Measurements from ENCODE around the gene TLR7.

TLR7 gene

DNA sequence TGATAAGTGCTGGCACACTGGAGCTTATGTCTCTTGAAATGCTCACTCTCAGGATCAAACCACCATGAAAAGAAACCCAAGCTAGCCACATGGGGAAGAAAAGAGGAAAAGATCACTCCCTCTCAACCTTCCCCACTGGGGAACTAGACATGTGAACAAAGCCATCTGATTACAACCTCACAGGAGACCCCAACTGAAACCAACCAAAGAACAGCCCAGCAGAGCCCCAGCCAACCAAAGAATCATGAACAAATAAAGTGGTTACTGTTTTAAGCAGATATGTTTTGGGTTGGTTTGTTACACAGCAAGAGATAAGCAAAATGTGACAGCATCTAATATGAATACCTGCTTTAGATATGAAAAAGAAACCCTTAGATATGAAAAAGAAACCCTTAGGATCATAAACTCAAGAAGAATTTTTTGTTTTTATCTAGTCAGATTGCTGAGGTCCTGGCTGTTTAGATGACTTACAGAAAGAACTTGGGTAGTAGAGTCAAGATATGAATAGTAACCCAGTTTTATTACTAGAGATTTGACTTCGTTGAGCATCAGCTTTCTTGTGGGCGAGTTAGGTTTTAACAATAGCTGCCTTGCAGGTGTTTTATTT lies 23.7 kb upstream of the TLR7 start:
- ChIA-PET POLR2A (ENCODE audit: low non-redundant PET) (no interaction called here), CTCF (no interaction called here)
- no peak overlapping the region for H3K27ac ChIP-seq
- DNase-seq (ENCODE audit: low spot score), result no peak
- TF ChIP-seq, protein P1, sequence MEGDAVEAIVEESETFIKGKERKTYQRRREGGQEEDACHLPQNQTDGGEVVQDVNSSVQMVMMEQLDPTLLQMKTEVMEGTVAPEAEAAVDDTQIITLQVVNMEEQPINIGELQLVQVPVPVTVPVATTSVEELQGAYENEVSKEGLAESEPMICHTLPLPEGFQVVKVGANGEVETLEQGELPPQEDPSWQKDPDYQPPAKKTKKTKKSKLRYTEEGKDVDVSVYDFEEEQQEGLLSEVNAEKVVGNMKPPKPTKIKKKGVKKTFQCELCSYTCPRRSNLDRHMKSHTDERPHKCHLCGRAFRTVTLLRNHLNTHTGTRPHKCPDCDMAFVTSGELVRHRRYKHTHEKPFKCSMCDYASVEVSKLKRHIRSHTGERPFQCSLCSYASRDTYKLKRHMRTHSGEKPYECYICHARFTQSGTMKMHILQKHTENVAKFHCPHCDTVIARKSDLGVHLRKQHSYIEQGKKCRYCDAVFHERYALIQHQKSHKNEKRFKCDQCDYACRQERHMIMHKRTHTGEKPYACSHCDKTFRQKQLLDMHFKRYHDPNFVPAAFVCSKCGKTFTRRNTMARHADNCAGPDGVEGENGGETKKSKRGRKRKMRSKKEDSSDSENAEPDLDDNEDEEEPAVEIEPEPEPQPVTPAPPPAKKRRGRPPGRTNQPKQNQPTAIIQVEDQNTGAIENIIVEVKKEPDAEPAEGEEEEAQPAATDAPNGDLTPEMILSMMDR (conservative IDR thresholded peaks at IDR 0.05; ENCODE audit: low read depth), result no peak

DNA sequence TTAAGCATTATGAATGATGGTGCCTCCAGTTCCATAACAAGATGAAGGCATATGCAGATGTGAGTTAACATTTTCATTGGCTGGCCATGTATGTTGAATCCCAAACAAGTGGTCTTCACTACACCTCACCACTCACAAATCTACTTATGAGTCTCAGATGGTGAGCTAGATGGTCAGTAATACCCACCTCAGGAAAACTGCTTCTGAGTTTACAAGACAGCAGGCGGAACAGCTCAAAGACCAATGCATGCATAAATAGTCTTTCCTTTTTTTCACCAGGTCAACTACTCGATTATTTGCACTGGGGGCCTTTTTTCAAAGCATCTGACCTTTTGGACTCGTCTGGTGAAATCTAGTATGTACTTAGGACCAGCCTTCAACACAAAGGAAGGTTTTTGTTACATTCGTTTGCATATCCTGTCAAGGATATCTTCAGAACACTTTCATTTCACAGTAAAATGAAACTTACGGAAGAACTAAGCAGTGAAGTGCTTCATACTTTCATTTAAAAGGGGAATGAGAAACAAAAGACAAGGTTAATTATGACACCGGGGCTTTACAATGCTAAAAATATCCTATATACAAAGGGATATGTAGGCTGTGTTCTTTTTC lies 23.1 kb upstream of the TLR7 start:
- DNase-seq (ENCODE audit: low spot score), result no peak
- ChIA-PET CTCF (no interaction called here), POLR2A (ENCODE audit: low non-redundant PET) (no interaction called here)
- TF ChIP-seq, protein P1 (conservative IDR thresholded peaks at IDR 0.05; ENCODE audit: low read depth), result no peak
- H3K27ac ChIP-seq, result no peak overlapping the region

DNA sequence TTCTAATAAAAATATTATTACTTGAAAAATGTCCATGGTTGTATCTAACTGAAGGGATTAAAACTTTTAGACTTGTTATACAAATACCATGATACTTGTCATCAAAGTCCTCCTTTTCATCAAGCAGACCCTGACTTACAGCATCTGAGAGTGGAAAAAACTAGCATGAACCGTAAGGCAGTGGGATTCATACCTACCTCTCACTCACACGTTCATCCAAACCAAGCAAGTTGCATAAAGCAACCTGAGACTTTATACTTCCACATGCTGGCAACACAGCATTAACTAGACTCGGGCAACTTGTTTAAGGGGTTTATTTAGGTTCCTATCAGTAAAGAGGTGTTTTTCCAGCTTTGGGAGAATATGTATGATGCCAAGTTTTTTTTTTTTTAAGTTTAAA lies 22.6 kb upstream of the TLR7 start:
- no peak for DNase-seq (ENCODE audit: low spot score)
- ChIA-PET CTCF (no interaction called here), POLR2A (ENCODE audit: low non-redundant PET) (no interaction called here)
- TF ChIP-seq, protein P1 (conservative IDR thresholded peaks at IDR 0.05; ENCODE audit: low read depth), result no peak
- no peak overlapping the region for H3K27ac ChIP-seq

DNA sequence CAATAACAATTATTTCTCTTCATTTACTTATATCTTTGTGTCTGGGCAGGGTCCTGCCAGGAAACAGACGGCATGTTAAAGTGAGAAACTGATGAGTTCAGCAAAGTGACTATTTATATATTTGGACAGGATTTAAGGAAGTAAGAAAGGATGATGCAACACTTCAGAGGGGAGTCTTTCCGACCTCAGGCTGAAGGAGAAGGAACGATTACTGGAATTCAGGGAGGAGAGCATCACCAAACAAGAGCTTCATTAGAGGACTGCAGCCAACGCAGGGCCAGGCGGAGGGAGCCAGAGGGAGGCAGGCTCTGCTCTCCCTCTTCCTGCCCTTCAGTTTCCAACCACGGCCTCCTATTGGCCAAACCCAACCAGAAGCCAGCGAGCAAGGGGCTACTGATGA lies 1.5 kb upstream of the TLR7 start:
- no peak for DNase-seq (ENCODE audit: low spot score)
- CTCF ChIA-PET, result no interaction called here
- H3K27ac ChIP-seq, result no peak overlapping the region
- TF ChIP-seq, protein P1 (conservative IDR thresholded peaks at IDR 0.05; ENCODE audit: low read depth), result no peak
- POLR2A ChIA-PET (ENCODE audit: low non-redundant PET), result no interaction called here

DNA sequence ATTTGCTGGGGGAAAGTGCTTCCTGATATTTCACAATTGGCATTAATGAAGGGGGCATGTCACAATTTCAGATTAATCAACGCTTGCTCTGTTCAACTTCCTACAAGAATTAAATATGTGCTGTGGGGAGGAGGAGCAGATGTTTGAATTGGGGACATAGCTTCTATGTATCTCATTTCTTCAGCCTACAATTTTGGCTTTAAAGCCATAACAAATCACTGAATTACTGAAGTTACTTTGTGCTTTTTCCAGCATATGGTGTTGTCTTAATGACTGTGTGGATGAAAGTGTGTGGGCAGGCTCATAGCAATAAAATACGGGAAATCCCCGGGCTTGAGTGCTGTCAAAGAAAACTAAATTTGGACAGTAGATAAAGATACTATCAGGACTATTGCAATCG lies 813 bp downstream of the TLR7 start:
- H3K27ac ChIP-seq, result no peak overlapping the region
- ChIA-PET CTCF (no interaction called here), POLR2A (ENCODE audit: low non-redundant PET) (no interaction called here)
- no peak for DNase-seq (ENCODE audit: low spot score)
- TF ChIP-seq, protein P1 (conservative IDR thresholded peaks at IDR 0.05; ENCODE audit: low read depth), result no peak

DNA sequence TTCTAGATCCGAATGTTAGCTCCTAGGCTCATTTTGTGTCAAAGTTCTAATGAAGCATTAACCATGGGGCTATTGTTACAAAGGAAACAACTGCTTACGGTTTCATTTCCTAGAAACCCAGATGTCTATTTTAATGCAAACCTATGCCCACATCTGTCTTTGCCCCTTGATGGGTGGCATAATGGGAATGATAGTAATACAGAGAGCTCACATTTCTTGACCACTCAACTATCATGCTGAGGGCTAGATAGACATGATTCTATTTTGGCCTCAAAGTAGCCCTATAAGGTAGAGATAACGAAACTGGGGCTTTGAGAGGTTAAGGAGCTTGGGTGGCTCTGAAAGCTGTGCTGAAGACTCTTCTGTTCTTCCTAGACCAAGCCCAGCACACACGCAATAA lies 1.9 kb downstream of the TLR7 start:
- no peak overlapping the region for H3K27ac ChIP-seq
- ChIA-PET CTCF (no interaction called here), POLR2A (ENCODE audit: low non-redundant PET) (no interaction called here)
- DNase-seq (ENCODE audit: low spot score), result no peak
- TF ChIP-seq, protein P1 (conservative IDR thresholded peaks at IDR 0.05; ENCODE audit: low read depth), result no peak

Measured in RWPE1 (cell line).